Measurements from ENCODE around the gene GHRH.

Gene GHRH

GRCh38 chr20:37225146-37225545, 36.5 kb downstream of the GHRH start:
- Histone ChIP-seq H3K4ac (ENCODE audit: low read depth in 1 of 2, low read length in 2 of 2) (no peak overlapping the region), H4K8ac (ENCODE audit: low read length) (no peak overlapping the region), H3K23ac (ENCODE audit: low read length in 2 of 2) (no peak overlapping the region), H3K27ac (ENCODE audit: low read length, poor library complexity, severe bottlenecking) (no peak overlapping the region), H2BK5ac (ENCODE audit: low read depth, low read length, poor library complexity, severe bottlenecking) (no peak overlapping the region), H2BK12ac (ENCODE audit: low read length in 2 of 2) (no peak overlapping the region), H2BK120ac (ENCODE audit: low read depth, low read length) (no peak overlapping the region), H3K9me3 (ENCODE audit: control insufficient read depth, low read length) (no peaks in the 10 kb centered on the region), H3K36me3 (ENCODE audit: control insufficient read depth in 1 of 2, insufficient read depth in 2 of 2, low read depth in 1 of 2, low read length in 2 of 2) (peaks cover 43 to 70% of the 10 kb centered on the region in 2 experiments), H3K4me2 (ENCODE audit: low read length, poor library complexity, severe bottlenecking) (no peak overlapping the region), H2BK15ac (ENCODE audit: low read depth, poor library complexity, severe bottlenecking) (no peak overlapping the region), H4K91ac (ENCODE audit: low read length) (no peak overlapping the region), H3K79me1 (replicated peaks; ENCODE audit: low read length, poor library complexity, severe bottlenecking) (peaks cover 39% of the 10 kb centered on the region), H3K9ac (ENCODE audit: low read length) (no peak overlapping the region), H2AFZ (ENCODE audit: low read depth, low read length) (no peak overlapping the region), H3K18ac (ENCODE audit: low read depth in 1 of 2, low read length in 2 of 2) (no peak overlapping the region), H3K4me1 (ENCODE audit: control insufficient read depth, insufficient read depth, low read depth, low read length) (no peaks in the 10 kb centered on the region), H3K4me3 (ENCODE audit: insufficient read depth in 1 of 2, low read depth in 1 of 2, low read length in 2 of 2) (no peak overlapping the region), H3K14ac (ENCODE audit: low read length in 2 of 2) (no peak overlapping the region), H2AK5ac (ENCODE audit: low read length, severe bottlenecking) (no peak overlapping the region), H3K27me3 (ENCODE audit: control insufficient read depth in 1 of 2, insufficient read depth in 1 of 2, low read length in 2 of 2) (no peaks in the 10 kb centered on the region)
- 98% methylated on average over 5 of the region's 5 CpGs for WGBS
- no peak for DNase-seq

- H2BK12ac ChIP-seq (ENCODE audit: low read length in 2 of 2), result no peak overlapping the region
- no peak overlapping the region for H4K91ac ChIP-seq (ENCODE audit: low read length)
- H3K36me3 ChIP-seq (ENCODE audit: control insufficient read depth in 1 of 2, insufficient read depth in 2 of 2, low read depth in 1 of 2, low read length in 2 of 2), result peaks cover 33 to 68% of the 10 kb centered on the region in 2 experiments
- H2BK15ac ChIP-seq (ENCODE audit: low read depth, poor library complexity, severe bottlenecking), result no peak overlapping the region
- peaks cover 36% of the 10 kb centered on the region for H3K79me1 ChIP-seq (replicated peaks; ENCODE audit: low read length, poor library complexity, severe bottlenecking)
- peak overlapping the region in 1 of 2 experiments; percentile 31 for H3K4me3 ChIP-seq (ENCODE audit: insufficient read depth in 1 of 2, low read depth in 1 of 2, low read length in 2 of 2)
- H2BK120ac ChIP-seq (ENCODE audit: low read depth, low read length), result no peak overlapping the region
- no peak overlapping the region for H3K23ac ChIP-seq (ENCODE audit: low read length in 2 of 2)
- no peak overlapping the region for H3K14ac ChIP-seq (ENCODE audit: low read length in 2 of 2)
- H3K9ac ChIP-seq (ENCODE audit: low read length), result peak overlapping the region; percentile 68
- H3K9me3 ChIP-seq (ENCODE audit: control insufficient read depth, low read length), result no peaks in the 10 kb centered on the region
- H3K27me3 ChIP-seq (ENCODE audit: control insufficient read depth in 1 of 2, insufficient read depth in 1 of 2, low read length in 2 of 2), result no peaks in the 10 kb centered on the region
- no peak overlapping the region for H3K27ac ChIP-seq (ENCODE audit: low read length, poor library complexity, severe bottlenecking)
- H2AK5ac ChIP-seq (ENCODE audit: low read length, severe bottlenecking), result peak overlapping the region; percentile 32
- no peak overlapping the region for H3K18ac ChIP-seq (ENCODE audit: low read depth in 1 of 2, low read length in 2 of 2)
- peak; percentile 97 for DNase-seq
- no peaks in the 10 kb centered on the region for H3K4me1 ChIP-seq (ENCODE audit: control insufficient read depth, insufficient read depth, low read depth, low read length)
- H3K4ac ChIP-seq (ENCODE audit: low read depth in 1 of 2, low read length in 2 of 2), result no peak overlapping the region
- H3K4me2 ChIP-seq (ENCODE audit: low read length, poor library complexity, severe bottlenecking), result no peak overlapping the region
- H4K8ac ChIP-seq (ENCODE audit: low read length), result no peak overlapping the region
- no peak overlapping the region for H2AFZ ChIP-seq (ENCODE audit: low read depth, low read length)
- H2BK5ac ChIP-seq (ENCODE audit: low read depth, low read length, poor library complexity, severe bottlenecking), result no peak overlapping the region
These were observed 38.6 kb downstream of the GHRH start for GRCh38 chr20:37223053-37223452.

- Histone ChIP-seq H2BK5ac (ENCODE audit: low read depth, low read length, poor library complexity, severe bottlenecking) (no peak overlapping the region), H3K27ac (ENCODE audit: low read length, poor library complexity, severe bottlenecking) (no peak overlapping the region), H3K4ac (ENCODE audit: low read depth in 1 of 2, low read length in 2 of 2) (no peak overlapping the region), H4K91ac (ENCODE audit: low read length) (no peak overlapping the region), H4K8ac (ENCODE audit: low read length) (no peak overlapping the region), H3K9me3 (ENCODE audit: control insufficient read depth, low read length) (no peaks in the 10 kb centered on the region), H3K4me2 (ENCODE audit: low read length, poor library complexity, severe bottlenecking) (no peak overlapping the region), H3K18ac (ENCODE audit: low read depth in 1 of 2, low read length in 2 of 2) (no peak overlapping the region), H2AFZ (ENCODE audit: low read depth, low read length) (no peak overlapping the region), H3K79me1 (replicated peaks; ENCODE audit: low read length, poor library complexity, severe bottlenecking) (peaks cover 34% of the 10 kb centered on the region), H2BK15ac (ENCODE audit: low read depth, poor library complexity, severe bottlenecking) (peak overlapping the region; percentile 20), H3K23ac (ENCODE audit: low read length in 2 of 2) (no peak overlapping the region), H3K4me3 (ENCODE audit: insufficient read depth in 1 of 2, low read depth in 1 of 2, low read length in 2 of 2) (no peak overlapping the region), H3K9ac (ENCODE audit: low read length) (no peak overlapping the region), H2BK12ac (ENCODE audit: low read length in 2 of 2) (no peak overlapping the region), H2AK5ac (ENCODE audit: low read length, severe bottlenecking) (no peak overlapping the region), H3K36me3 (ENCODE audit: control insufficient read depth in 1 of 2, insufficient read depth in 2 of 2, low read depth in 1 of 2, low read length in 2 of 2) (peaks cover 42 to 66% of the 10 kb centered on the region in 2 experiments), H3K4me1 (ENCODE audit: control insufficient read depth, insufficient read depth, low read depth, low read length) (no peaks in the 10 kb centered on the region), H3K27me3 (ENCODE audit: control insufficient read depth in 1 of 2, insufficient read depth in 1 of 2, low read length in 2 of 2) (no peaks in the 10 kb centered on the region), H3K14ac (ENCODE audit: low read length in 2 of 2) (no peak overlapping the region), H2BK120ac (ENCODE audit: low read depth, low read length) (no peak overlapping the region)
- 98% methylated on average over 3 of the region's 4 CpGs for WGBS
- no peak for DNase-seq
These were observed 39.5 kb downstream of the GHRH start for GRCh38 chr20:37222086-37222485.

- peak; percentile 21 for DNase-seq
- H3K36me3 ChIP-seq (ENCODE audit: control insufficient read depth in 1 of 2, insufficient read depth in 2 of 2, low read depth in 1 of 2, low read length in 2 of 2), result peaks cover 34 to 62% of the 10 kb centered on the region in 2 experiments
- H3K4me1 ChIP-seq (ENCODE audit: control insufficient read depth, insufficient read depth, low read depth, low read length), result no peaks in the 10 kb centered on the region
- WGBS, result 83% methylated on average over 3 of the region's 3 CpGs
- H3K27ac ChIP-seq (ENCODE audit: low read length, poor library complexity, severe bottlenecking), result no peak overlapping the region
- no peak overlapping the region for H3K14ac ChIP-seq (ENCODE audit: low read length in 2 of 2)
- no peaks in the 10 kb centered on the region for H3K27me3 ChIP-seq (ENCODE audit: control insufficient read depth in 1 of 2, insufficient read depth in 1 of 2, low read length in 2 of 2)
- no peak overlapping the region for H3K4ac ChIP-seq (ENCODE audit: low read depth in 1 of 2, low read length in 2 of 2)
- no peaks in the 10 kb centered on the region for H3K9me3 ChIP-seq (ENCODE audit: control insufficient read depth, low read length)
- H3K79me1 ChIP-seq (replicated peaks; ENCODE audit: low read length, poor library complexity, severe bottlenecking), result peaks cover 32% of the 10 kb centered on the region
- H3K18ac ChIP-seq (ENCODE audit: low read depth in 1 of 2, low read length in 2 of 2), result no peak overlapping the region
- no peak overlapping the region for H2BK120ac ChIP-seq (ENCODE audit: low read depth, low read length)
- H3K4me3 ChIP-seq (ENCODE audit: insufficient read depth in 1 of 2, low read depth in 1 of 2, low read length in 2 of 2), result no peak overlapping the region
- no peak overlapping the region for H3K4me2 ChIP-seq (ENCODE audit: low read length, poor library complexity, severe bottlenecking)
- peak overlapping the region; percentile 58 for H3K9ac ChIP-seq (ENCODE audit: low read length)
- H2BK5ac ChIP-seq (ENCODE audit: low read depth, low read length, poor library complexity, severe bottlenecking), result no peak overlapping the region
- H4K8ac ChIP-seq (ENCODE audit: low read length), result no peak overlapping the region
- no peak overlapping the region for H2BK12ac ChIP-seq (ENCODE audit: low read length in 2 of 2)
- no peak overlapping the region for H3K23ac ChIP-seq (ENCODE audit: low read length in 2 of 2)
- no peak overlapping the region for H2BK15ac ChIP-seq (ENCODE audit: low read depth, poor library complexity, severe bottlenecking)
- no peak overlapping the region for H2AK5ac ChIP-seq (ENCODE audit: low read length, severe bottlenecking)
- no peak overlapping the region for H4K91ac ChIP-seq (ENCODE audit: low read length)
- no peak overlapping the region for H2AFZ ChIP-seq (ENCODE audit: low read depth, low read length)
These were observed 40.9 kb downstream of the GHRH start for GRCh38 chr20:37220731-37221130.

Data from mesenchymal stem cell (in vitro differentiated cells and primary cell).